ENCODE measurements around the gene KRTAP19-8. TPM values are rescaled to one million over a fixed set of nuclear protein-coding genes. Genes with fewer than 3 reads are reported as not detected.

The KRTAP19-8 gene
- total and polyA plus RNA-seq, 9 donors, result not detected

DNA sequence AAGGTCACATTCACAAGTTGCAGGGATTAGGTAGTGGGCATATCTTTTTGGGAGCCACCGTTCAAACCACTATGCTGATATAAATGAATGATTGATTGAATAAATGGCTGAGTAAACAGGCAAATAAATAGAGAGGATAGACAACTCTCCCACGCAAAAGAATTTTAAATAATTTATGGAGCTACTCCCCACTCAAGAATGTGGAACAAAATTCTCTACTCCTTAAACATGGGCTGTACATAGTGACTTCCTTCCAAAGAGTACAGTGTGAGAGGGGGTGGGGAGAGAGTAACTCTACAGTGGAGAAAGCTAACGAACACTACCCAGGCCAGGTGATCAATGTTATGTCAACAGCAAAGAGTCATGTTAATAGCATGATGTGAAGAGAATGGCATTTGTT is 40.7 kb downstream of the KRTAP19-8 start:
- H3K27ac ChIP-seq, result no peak overlapping the region
- H3K4me1 ChIP-seq (ENCODE audit: insufficient read depth), result no peaks in the 10 kb centered on the region
- H3K36me3 ChIP-seq, result no peaks in the 10 kb centered on the region
- DNase-seq, result no peak
- 27 to 41% (median 30%) methylated on average over 3 of the region's 3 CpGs for WGBS, 3 donors
- no peaks in the 10 kb centered on the region for H3K9me3 ChIP-seq
- H3K27me3 ChIP-seq, result no peaks in the 10 kb centered on the region
- no peak for TF ChIP-seq EP300 (IDR thresholded peaks at IDR 0.05)
- no peak for TF ChIP-seq POLR2A (IDR thresholded peaks at IDR 0.05)
- TF ChIP-seq, protein P1, sequence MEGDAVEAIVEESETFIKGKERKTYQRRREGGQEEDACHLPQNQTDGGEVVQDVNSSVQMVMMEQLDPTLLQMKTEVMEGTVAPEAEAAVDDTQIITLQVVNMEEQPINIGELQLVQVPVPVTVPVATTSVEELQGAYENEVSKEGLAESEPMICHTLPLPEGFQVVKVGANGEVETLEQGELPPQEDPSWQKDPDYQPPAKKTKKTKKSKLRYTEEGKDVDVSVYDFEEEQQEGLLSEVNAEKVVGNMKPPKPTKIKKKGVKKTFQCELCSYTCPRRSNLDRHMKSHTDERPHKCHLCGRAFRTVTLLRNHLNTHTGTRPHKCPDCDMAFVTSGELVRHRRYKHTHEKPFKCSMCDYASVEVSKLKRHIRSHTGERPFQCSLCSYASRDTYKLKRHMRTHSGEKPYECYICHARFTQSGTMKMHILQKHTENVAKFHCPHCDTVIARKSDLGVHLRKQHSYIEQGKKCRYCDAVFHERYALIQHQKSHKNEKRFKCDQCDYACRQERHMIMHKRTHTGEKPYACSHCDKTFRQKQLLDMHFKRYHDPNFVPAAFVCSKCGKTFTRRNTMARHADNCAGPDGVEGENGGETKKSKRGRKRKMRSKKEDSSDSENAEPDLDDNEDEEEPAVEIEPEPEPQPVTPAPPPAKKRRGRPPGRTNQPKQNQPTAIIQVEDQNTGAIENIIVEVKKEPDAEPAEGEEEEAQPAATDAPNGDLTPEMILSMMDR (IDR thresholded peaks at IDR 0.05), result no peak
- intact Hi-C loops (cut with DNase I), result no loop called here
- H3K4me3 ChIP-seq, result no peak overlapping the region

DNA sequence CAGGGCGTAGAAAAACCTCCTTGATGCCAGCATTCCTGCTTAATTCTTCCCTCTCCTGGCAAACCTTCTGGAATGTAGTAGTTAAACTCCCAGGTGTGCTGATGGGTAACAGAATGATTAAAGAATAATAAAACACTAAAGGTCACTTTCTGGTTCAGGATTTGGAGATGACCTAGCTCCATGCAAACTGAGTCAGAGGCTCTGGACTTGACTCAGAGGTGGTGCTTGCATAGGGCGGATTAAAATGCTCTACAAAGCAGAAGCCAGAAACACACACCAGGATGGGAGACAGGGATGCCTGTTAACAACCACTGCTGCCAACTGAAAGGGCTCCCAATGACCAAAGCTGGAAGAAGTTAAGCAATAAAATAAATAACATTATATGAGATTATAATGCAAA is 41.5 kb downstream of the KRTAP19-8 start:
- no peak for DNase-seq
- WGBS, 3 donors, result 51 to 70% (median 54%) methylated on average over 2 of the region's 2 CpGs

DNA sequence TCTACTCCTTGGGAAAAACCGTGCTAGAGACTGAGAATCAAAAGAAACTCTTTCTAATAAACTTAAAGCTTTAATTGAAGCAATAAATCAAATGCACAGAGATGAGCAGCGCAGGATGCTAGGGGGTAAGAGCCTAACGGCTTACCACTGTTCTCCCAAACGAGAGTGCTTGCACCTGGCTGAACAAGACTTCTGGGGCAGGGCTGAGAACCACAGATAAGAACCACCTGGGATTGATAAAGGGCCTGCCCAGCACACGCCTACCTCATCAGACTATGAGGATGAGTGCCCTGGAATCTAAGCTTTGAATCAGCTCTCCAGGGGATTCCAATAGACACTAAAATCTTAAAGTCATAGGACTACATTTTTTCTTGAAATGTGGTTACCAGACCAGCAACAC is 43.3 kb downstream of the KRTAP19-8 start:
- intact Hi-C loops (cut with DNase I), result no loop called here
- TF ChIP-seq POLR2A (IDR thresholded peaks at IDR 0.05) (no peak), EP300 (IDR thresholded peaks at IDR 0.05) (no peak)
- TF ChIP-seq, protein P1 (IDR thresholded peaks at IDR 0.05), result no peak
- 58 to 68% (median 60%) methylated on average over 5 of the region's 5 CpGs for WGBS, 3 donors

More for the DNA sequence above, 41.5 kb downstream of the KRTAP19-8 start:
- Histone ChIP-seq H3K4me1 (ENCODE audit: insufficient read depth) (no peaks in the 10 kb centered on the region), H3K27ac (no peak overlapping the region), H3K36me3 (no peaks in the 10 kb centered on the region), H3K4me3 (no peak overlapping the region), H3K9me3 (no peaks in the 10 kb centered on the region), H3K27me3 (no peaks in the 10 kb centered on the region)
- intact Hi-C loops (cut with DNase I), result no loop called here
- no peak for TF ChIP-seq POLR2A (IDR thresholded peaks at IDR 0.05)
- TF ChIP-seq, protein P1 (IDR thresholded peaks at IDR 0.05), result no peak
- no peak for TF ChIP-seq EP300 (IDR thresholded peaks at IDR 0.05)

DNA sequence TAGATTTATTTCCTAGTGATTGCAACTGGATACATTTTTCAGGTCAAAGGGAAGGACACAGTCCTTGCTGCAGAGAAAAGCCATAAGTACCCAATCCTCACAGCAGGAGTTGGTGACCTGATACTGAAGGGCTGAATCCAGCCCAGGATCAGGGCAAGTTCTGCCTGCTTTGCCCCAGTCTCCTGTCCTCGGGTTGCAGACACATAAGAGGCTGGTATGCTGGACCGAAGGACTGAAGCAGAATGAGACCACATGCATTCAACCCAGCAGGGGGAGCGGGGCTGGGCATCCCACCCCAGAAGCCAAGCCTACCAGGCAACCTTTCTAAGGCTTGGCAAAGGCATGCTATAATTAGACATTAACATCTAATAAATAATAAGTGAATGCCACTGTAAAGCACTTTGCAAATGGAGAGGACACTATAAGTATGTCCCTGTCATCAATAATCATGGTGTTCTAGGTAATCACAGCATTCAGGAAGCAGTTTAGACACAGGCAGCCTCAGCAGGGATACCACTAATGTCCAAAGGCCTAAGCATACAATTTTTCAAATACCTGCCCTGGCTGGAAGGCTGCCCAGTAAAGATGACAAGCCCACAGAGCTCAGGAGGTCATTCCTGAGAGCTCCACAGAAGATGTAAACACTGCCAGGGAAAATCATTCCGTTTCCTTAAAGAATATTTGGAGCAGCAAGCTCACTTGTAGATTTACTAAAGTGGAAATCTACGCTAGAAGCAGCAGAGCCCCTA is 47.6 kb downstream of the KRTAP19-8 start:
- Histone ChIP-seq H3K27me3 (no peaks in the 10 kb centered on the region), H3K27ac (no peak overlapping the region), H3K4me3 (no peak overlapping the region), H3K4me1 (ENCODE audit: insufficient read depth) (no peaks in the 10 kb centered on the region), H3K36me3 (no peaks in the 10 kb centered on the region), H3K9me3 (no peaks in the 10 kb centered on the region)
- TF ChIP-seq, protein P1 (IDR thresholded peaks at IDR 0.05), result no peak
- no peak for TF ChIP-seq POLR2A (IDR thresholded peaks at IDR 0.05)
- no peak for TF ChIP-seq EP300 (IDR thresholded peaks at IDR 0.05)
- intact Hi-C loops (cut with DNase I), result no loop called here
- DNase-seq, result no peak
- 78 to 83% (median 82%) methylated on average over 5 of the region's 5 CpGs for WGBS, 3 donors

More for the DNA sequence above, 43.3 kb downstream of the KRTAP19-8 start:
- Histone ChIP-seq H3K4me3 (no peak overlapping the region), H3K9me3 (no peaks in the 10 kb centered on the region), H3K27ac (no peak overlapping the region), H3K4me1 (ENCODE audit: insufficient read depth) (no peaks in the 10 kb centered on the region), H3K27me3 (no peaks in the 10 kb centered on the region), H3K36me3 (no peaks in the 10 kb centered on the region)
- DNase-seq, result no peak

Measured in ovary (tissue), 9 donors.